PFSK-1 (cell line): ENCODE measurements around the gene ZNF157.

ENCODE experiments used
- POLR2AphosphoS5 ChIP-seq: IDR thresholded peaks from 2 replicates; pipeline ENCODE4 v1.6.1; 2012; ENCODE audit warnings: low read depth, mild to moderate bottlenecking, control low read depth, low read length, moderate library complexity
- SIN3A ChIP-seq: IDR thresholded peaks from 2 replicates; pipeline ENCODE4 v1.6.1; 2012; ENCODE audit warnings: mild to moderate bottlenecking, low read length, moderate library complexity, borderline replicate concordance; ENCODE audit not compliant: insufficient read depth
- TAF1 ChIP-seq: IDR thresholded peaks from 2 replicates; pipeline ENCODE4 v1.6.1; 2012; ENCODE audit warnings: low read length, control low read depth, borderline replicate concordance; ENCODE audit not compliant: insufficient read depth

DNA sequence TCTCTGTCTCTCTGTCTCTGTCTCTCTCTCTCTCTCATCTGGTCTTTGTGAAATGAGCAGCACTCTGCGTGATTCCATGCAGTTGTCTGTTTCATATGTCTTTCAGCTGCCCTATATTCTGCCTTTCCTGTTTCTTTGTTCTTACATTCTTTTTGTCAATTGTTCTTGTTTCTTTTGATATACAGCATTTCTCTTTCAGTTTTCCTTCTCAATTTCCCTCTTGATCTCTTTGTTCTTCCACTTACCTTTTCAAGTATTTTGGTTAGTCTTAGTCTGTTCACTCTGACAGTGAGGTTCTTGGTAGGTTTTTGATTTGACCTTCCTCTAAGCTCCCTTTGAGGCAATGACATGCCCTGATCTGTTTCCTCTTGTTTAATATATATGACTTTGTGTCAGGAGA, 20.4 kb downstream of the ZNF157 start:
- TF ChIP-seq POLR2AphosphoS5 = no peak
- no peak for TF ChIP-seq TAF1
- no peak for TF ChIP-seq SIN3A
